Epithelial cell of esophagus (primary cell): ENCODE measurements around the gene SHC2.

Experiments used
- DNase-seq: peaks from one replicate; pipeline ENCODE4 v3.0.0; 2010; ENCODE audit warnings: low read depth
- H3K4me3 ChIP-seq: 2 replicates; pipeline ENCODE4 v1.5.1; 2011; ENCODE audit warnings: mild to moderate bottlenecking, low read length, control low read depth
- CTCF ChIP-seq: IDR thresholded peaks from 2 replicates; pipeline ENCODE4 v1.5.1; 2011; ENCODE audit warnings: low read depth, mild to moderate bottlenecking, low read length, control low read depth, inconsistent platforms; ENCODE audit not compliant: insufficient read depth; ENCODE audit errors: missing control alignments

SHC2 gene

GRCh38 chr19:474126-475078 lies 13.6 kb upstream of the SHC2 start:
- H3K4me3 ChIP-seq: no peak overlapping the region
- DNase-seq: no peak

GRCh38 chr19:472005-472858 lies 11.4 kb upstream of the SHC2 start:
- no peak overlapping the region for H3K4me3 ChIP-seq
- no peak for DNase-seq
- TF ChIP-seq CTCF: no peak

More at GRCh38 chr19:474126-475078, 13.6 kb upstream of the SHC2 start:
- no peak for TF ChIP-seq CTCF

- DNase-seq: no peak
- H3K4me3 ChIP-seq: no peak overlapping the region
- TF ChIP-seq CTCF: no peak
These were observed 9.9 kb upstream of the SHC2 start for GRCh38 chr19:470701-471100.

GRCh38 chr19:469833-470232 lies 9.0 kb upstream of the SHC2 start:
- DNase-seq: no peak
- TF ChIP-seq CTCF: no peak

GRCh38 chr19:468587-469256 lies 7.9 kb upstream of the SHC2 start:
- TF ChIP-seq CTCF: no peak
- DNase-seq: no peak
- H3K4me3 ChIP-seq: no peak overlapping the region

More at GRCh38 chr19:469833-470232, 9.0 kb upstream of the SHC2 start:
- H3K4me3 ChIP-seq: no peak overlapping the region

GRCh38 chr19:467554-467953 lies 6.7 kb upstream of the SHC2 start:
- no peak for TF ChIP-seq CTCF
- DNase-seq: no peak
- H3K4me3 ChIP-seq: no peak overlapping the region
